Ammon's horn (tissue), 1 donor: Measurements from ENCODE around the gene MAML1.
"Not testable (repeated sequence)": the region's sequence is repeated elsewhere in the genome, so short reads cannot be mapped to it uniquely, and the experiment has no call there.

ENCODE experiments used
- DNase-seq: peaks from one replicate; pipeline ENCODE4 v3.0.0-alpha.2; 2016; ENCODE audit warnings: low spot score

Gene MAML1

GRCh38 chr5:179769271-179769670, 36.6 kb downstream of the MAML1 start:
- no peak for DNase-seq

GRCh38 chr5:179769796-179770195, 37.2 kb downstream of the MAML1 start:
- no peak for DNase-seq

- DNase-seq, result no peak
Measured at GRCh38 chr5:179771311-179771895, 38.8 kb downstream of the MAML1 start.

GRCh38 chr5:179772351-179772750, 39.7 kb downstream of the MAML1 start:
- no peak for DNase-seq

GRCh38 chr5:179773686-179774040, 41.0 kb downstream of the MAML1 start:
- DNase-seq, result no peak

GRCh38 chr5:179774442-179774841, 41.8 kb downstream of the MAML1 start:
- no peak for DNase-seq

GRCh38 chr5:179776411-179776938, 43.9 kb downstream of the MAML1 start:
- DNase-seq, result no peak

- DNase-seq, result no peak
Measured at GRCh38 chr5:179777456-179777855, 44.8 kb downstream of the MAML1 start.

- DNase-seq, result no peak
Measured at GRCh38 chr5:179777909-179778308, 45.3 kb downstream of the MAML1 start.

GRCh38 chr5:179778591-179778990, 46.0 kb downstream of the MAML1 start:
- no peak for DNase-seq

- no peak for DNase-seq
Measured at GRCh38 chr5:179779826-179780225, 47.2 kb downstream of the MAML1 start.

- DNase-seq, result no peak
Measured at GRCh38 chr5:179780362-179780761, 47.7 kb downstream of the MAML1 start.

- no peak for DNase-seq
Measured at GRCh38 chr5:179781846-179782245, 49.2 kb downstream of the MAML1 start.

GRCh38 chr5:179783128-179783527, 50.5 kb downstream of the MAML1 start:
- no peak for DNase-seq

- DNase-seq, result no peak
Measured at GRCh38 chr5:179786861-179787260, 54.2 kb downstream of the MAML1 start.

- no peak for DNase-seq
Measured at GRCh38 chr5:179788193-179788854, 55.7 kb downstream of the MAML1 start.

- not testable (repeated sequence) for DNase-seq
Measured at GRCh38 chr5:179789278-179789677, 56.7 kb downstream of the MAML1 start.

- peak; percentile 55 for DNase-seq
Measured at GRCh38 chr5:179791881-179792611, 59.4 kb downstream of the MAML1 start.

- no peak for DNase-seq
Measured at GRCh38 chr5:179792612-179793467, 60.2 kb downstream of the MAML1 start.

GRCh38 chr5:179793468-179794139, 61.0 kb downstream of the MAML1 start, which contains the start of gene LTC4S:
TSS of gene LTC4S (plus strand) at chr5:179793986. CDS start at chr5:179794081, 95 bp downstream.
- peak; percentile 86 for DNase-seq

- DNase-seq, result no peak
Measured at GRCh38 chr5:179794171-179794570, 61.5 kb downstream of the MAML1 start.
